K562 (cell line): ENCODE results near the gene CRYBG2. TPM values are rescaled to one million over a fixed set of nuclear protein-coding genes. Genes with fewer than 3 reads are reported as not detected.

Experiments used
- CBFA2T3 ChIP-seq: fragments of 450-650 bp; IDR thresholded peaks from 2 replicates; pipeline ENCODE4 v1.6.1; 2017
- CBX1 ChIP-seq: sonication (generic); IDR thresholded peaks from 2 replicates; pipeline ENCODE4 v1.6.1; 2016; ENCODE audit warnings: antibody characterized with exemption, low read depth, mild to moderate bottlenecking
- CBX5 ChIP-seq: IDR thresholded peaks from 2 replicates; pipeline ENCODE4 v1.6.1; 2014; ENCODE audit warnings: low read depth, borderline replicate concordance
- CREB1 ChIP-seq, 2 experiments: sonication (generic) in 1 of 2; formaldehyde crosslinking in 1 of 2; IDR thresholded peaks; 2 replicates each; pipeline versions ENCODE4 v1.6.1 to v1.8.0; 2012 to 2022; ENCODE audit warnings: inconsistent platforms in 1 of 2, mild to moderate bottlenecking in 1 of 2, missing genetic modification reagents in 1 of 2, moderate library complexity in 1 of 2
- E2F5 ChIP-seq: sonication (generic); formaldehyde crosslinking; IDR thresholded peaks from 2 replicates; pipeline ENCODE4 v1.8.0; 2022; ENCODE audit warnings: mild to moderate bottlenecking, missing genetic modification reagents
- E4F1 ChIP-seq: fragments of 250-450 bp; sonication (Bioruptor Pico); IDR thresholded peaks from 2 replicates; pipeline ENCODE4 v1.5.0; 2021; ENCODE audit warnings: mild to moderate bottlenecking, borderline replicate concordance
- ELF1 ChIP-seq: fragments of 200-800 bp; sonication (Bioruptor generic); IDR thresholded peaks from 2 replicates; pipeline ENCODE4 v1.6.1; 2016; ENCODE audit warnings: missing genetic modification characterization, missing compliant biosample characterization
- EP300 ChIP-seq: IDR thresholded peaks from 2 replicates; pipeline ENCODE4 v1.6.1; 2012; ENCODE audit warnings: low read length, improper control_type of control experiment
- FOSL1 ChIP-seq: fragments of 200-800 bp; sonication (Bioruptor generic); conservative IDR thresholded peaks from 2 replicates; pipeline ENCODE4 v1.6.1; 2016; ENCODE audit warnings: missing genetic modification characterization, missing compliant biosample characterization
- FOXA3 ChIP-seq, 2 experiments: fragments of 450-650 bp in 1 of 2; sonication (generic) in 1 of 2; formaldehyde crosslinking; IDR thresholded peaks in 1 of 2; conservative IDR thresholded peaks in 1 of 2; 2 replicates each; pipeline versions ENCODE4 v1.4.0 to v1.8.0; 2020 to 2022; ENCODE audit warnings: mild to moderate bottlenecking in 2 of 2, missing genetic modification reagents in 1 of 2
- MAZ ChIP-seq, 2 experiments: fragments of 450-650 bp in 1 of 2; sonication (generic) in 1 of 2; formaldehyde crosslinking; IDR thresholded peaks in 1 of 2; conservative IDR thresholded peaks in 1 of 2; 2 replicates each; pipeline versions ENCODE4 v1.4.0 to v1.5.0; 2020; ENCODE audit warnings: mild to moderate bottlenecking in 1 of 2, missing genetic modification reagents in 1 of 2
- MCM7 ChIP-seq, 2 experiments: fragments of 450-650 bp; IDR thresholded peaks; 2 replicates each; pipeline ENCODE4 v1.6.1; 2016 to 2018
- MLX ChIP-seq, 2 experiments: fragments of 450-650 bp in 1 of 2; sonication (generic) in 1 of 2; formaldehyde crosslinking; conservative IDR thresholded peaks; 2 replicates each; pipeline versions ENCODE4 v1.4.0 to v1.8.1; 2020 to 2022; ENCODE audit warnings: mild to moderate bottlenecking in 1 of 2, missing genetic modification reagents in 1 of 2
- PHF21A ChIP-seq: fragments of 450-650 bp; IDR thresholded peaks from 2 replicates; pipeline ENCODE4 v1.6.1; 2017; ENCODE audit warnings: low read depth, borderline replicate concordance
- SMARCA4 ChIP-seq: fragments of 450-650 bp; IDR thresholded peaks from 2 replicates; pipeline ENCODE4 v1.6.1; 2016
- SNAPC5 ChIP-seq: fragments of 250-450 bp; sonication (Bioruptor Pico); IDR thresholded peaks from 2 replicates; pipeline ENCODE4 v1.8.0; 2021; ENCODE audit warnings: moderate library complexity, mild to moderate bottlenecking, inconsistent platforms
- ZNF140 ChIP-seq: fragments of 250-450 bp; sonication (Bioruptor Pico); IDR thresholded peaks from 2 replicates; pipeline ENCODE4 v1.8.0; 2021; ENCODE audit warnings: moderate library complexity, mild to moderate bottlenecking, inconsistent platforms
- ZNF609 ChIP-seq: sonication (generic); formaldehyde crosslinking; IDR thresholded peaks from 2 replicates; pipeline ENCODE4 v1.8.1; 2023; ENCODE audit warnings: missing genetic modification reagents, mild to moderate bottlenecking, borderline replicate concordance
- polyA plus RNA-seq, 8 experiments: library from polyadenylated mRNA; depleted of rRNA in 4 of 8; stranded (reverse) in 5 of 8; unstranded in 3 of 8; fragments of >200 nt; fragmentation: Nextera tagmentation in 2 of 8; fragmentation: Illumina TruSeq in 1 of 8; extraction: Ambion mirVana in 2 of 8; extraction: Trizol in 1 of 8; gene quantifications; 2 replicates each; pipeline versions ENCODE4 v1.2.1 to v1.2.3, GENCODE V29; 2011 to 2014; ENCODE audit warnings: inconsistent platforms in 1 of 8, missing spikeins in 1 of 8
- total RNA-seq, 7 experiments: library from RNA; depleted of rRNA in 6 of 7; stranded (reverse); fragments of >200 nt in 6 of 7; fragmentation: Illumina TruSeq in 2 of 7; extraction: Trizol in 2 of 7; gene quantifications; 2 replicates each; pipeline versions ENCODE4 v1.2.1 to v1.2.3, GENCODE V29; 2011 to 2021; ENCODE audit warnings: low replicate concordance in 1 of 7

Gene CRYBG2
- total and polyA plus RNA-seq, 9 of the 15 experiments (the other 6 are each of a cell fraction or from before 2014, with no cell fraction given): 0.39 to 8.5 (median 3.7) TPM

GRCh38 chr1:26378088-26378878, 24.4 kb upstream of the CRYBG2 start (continued):
- peak; percentile 63; the same call in 1 of the 2 replicates for TF ChIP-seq ZNF609
- TF ChIP-seq FOSL1 (tag): peak; percentile 99
- TF ChIP-seq CBX5: peak; percentile 75; the same call in 1 of the 2 replicates
- TF ChIP-seq PHF21A: no peak
- TF ChIP-seq FOXA3 (CRISPR knock-in tag; conservative IDR thresholded peaks at IDR 0.05 in 1 of 2, IDR thresholded peaks at IDR 0.05 in 1 of 2): peak in 1 of 2 experiments; percentile 88; a peak in 2 of 4 replicates
- TF ChIP-seq E4F1 (CRISPR knock-in tag): no peak
- TF ChIP-seq EP300: peak; percentile 90
- TF ChIP-seq CBX1: peak; percentile 84
- TF ChIP-seq SMARCA4: peak; percentile 94
- TF ChIP-seq CREB1 (IDR thresholded peaks at IDR 0.05): peak; percentile 77
- peak; percentile 78 for TF ChIP-seq CREB1 (CRISPR knock-in tag; IDR thresholded peaks at IDR 0.05)
- peak; percentile 98 to 100 for TF ChIP-seq MAZ (CRISPR knock-in tag; conservative IDR thresholded peaks at IDR 0.05 in 1 of 2, IDR thresholded peaks at IDR 0.05 in 1 of 2)
- no peak for TF ChIP-seq MCM7 (IDR thresholded peaks at IDR 0.05)
- no peak for TF ChIP-seq MLX (CRISPR knock-in tag; conservative IDR thresholded peaks at IDR 0.05)
- 0 out of 2 replicates have a peak, but pooled peaks have one; percentile 18 for TF ChIP-seq E2F5
- peak; percentile 98 for TF ChIP-seq CBFA2T3
- no peak for TF ChIP-seq ZNF140 (CRISPR knock-in tag)
- TF ChIP-seq ELF1: peak; percentile 72
- TF ChIP-seq SNAPC5 (CRISPR knock-in tag): no peak
